GM12872 (cell line): ENCODE data around the gene CDKL1.

Experiments
- CTCF ChIP-seq: IDR thresholded peaks from 3 replicates; pipeline ENCODE4 v1.5.1; 2011; ENCODE audit warnings: low read depth, mild to moderate bottlenecking, low read length, moderate library complexity; ENCODE audit not compliant: insufficient read depth

The CDKL1 gene

GRCh38 chr14:50373959-50374358 is 22.7 kb downstream of the CDKL1 start:
- no peak for TF ChIP-seq CTCF

GRCh38 chr14:50371546-50371945 is 25.1 kb downstream of the CDKL1 start:
- no peak for TF ChIP-seq CTCF

- TF ChIP-seq CTCF = no peak
Observed at GRCh38 chr14:50366589-50366988, 30.1 kb downstream of the CDKL1 start.

GRCh38 chr14:50366115-50366514 is 30.6 kb downstream of the CDKL1 start:
- TF ChIP-seq CTCF = no peak

- no peak for TF ChIP-seq CTCF
Observed at GRCh38 chr14:50364792-50365191, 31.9 kb downstream of the CDKL1 start.

- no peak for TF ChIP-seq CTCF
Observed at GRCh38 chr14:50363714-50364111, 33.0 kb downstream of the CDKL1 start.

GRCh38 chr14:50362764-50363713 is 33.6 kb downstream of the CDKL1 start:
- no peak for TF ChIP-seq CTCF
